GM18870 (cell line): ENCODE measurements around the gene LY6G6F.
"Not testable (repeated sequence)": the region's sequence is repeated elsewhere in the genome, so short reads cannot be mapped to it uniquely, and the experiment has no call there.

Experiments used
- ATAC-seq: cut with Tn5 transposase; IDR thresholded peaks from one replicate; pipeline ENCODE4 v1.9.1; 2021; ENCODE audit warnings: moderate library complexity; ENCODE audit not compliant: unreplicated experiment

LY6G6F gene

DNA sequence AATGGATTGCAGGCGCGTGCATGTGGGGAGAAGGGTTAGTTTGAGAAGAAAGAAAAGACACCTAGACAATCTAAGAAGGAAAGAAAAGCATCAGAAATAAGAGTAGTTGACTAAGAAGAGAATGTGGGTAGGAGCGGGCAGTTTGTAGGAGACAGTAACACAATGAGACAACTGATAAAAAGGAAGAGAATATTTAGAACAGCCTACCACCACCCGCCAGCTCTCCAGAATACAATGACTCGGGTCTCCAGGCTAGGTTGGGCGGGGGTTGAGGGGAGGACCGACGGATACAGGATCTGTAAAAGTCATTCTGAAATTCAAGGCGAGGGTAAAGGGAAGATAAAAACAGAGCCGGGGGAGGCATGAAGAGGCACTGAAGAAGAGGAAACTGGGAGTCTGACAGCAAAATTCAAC, 4.3 kb upstream of the LY6G6F start:
- ATAC-seq: no peak

DNA sequence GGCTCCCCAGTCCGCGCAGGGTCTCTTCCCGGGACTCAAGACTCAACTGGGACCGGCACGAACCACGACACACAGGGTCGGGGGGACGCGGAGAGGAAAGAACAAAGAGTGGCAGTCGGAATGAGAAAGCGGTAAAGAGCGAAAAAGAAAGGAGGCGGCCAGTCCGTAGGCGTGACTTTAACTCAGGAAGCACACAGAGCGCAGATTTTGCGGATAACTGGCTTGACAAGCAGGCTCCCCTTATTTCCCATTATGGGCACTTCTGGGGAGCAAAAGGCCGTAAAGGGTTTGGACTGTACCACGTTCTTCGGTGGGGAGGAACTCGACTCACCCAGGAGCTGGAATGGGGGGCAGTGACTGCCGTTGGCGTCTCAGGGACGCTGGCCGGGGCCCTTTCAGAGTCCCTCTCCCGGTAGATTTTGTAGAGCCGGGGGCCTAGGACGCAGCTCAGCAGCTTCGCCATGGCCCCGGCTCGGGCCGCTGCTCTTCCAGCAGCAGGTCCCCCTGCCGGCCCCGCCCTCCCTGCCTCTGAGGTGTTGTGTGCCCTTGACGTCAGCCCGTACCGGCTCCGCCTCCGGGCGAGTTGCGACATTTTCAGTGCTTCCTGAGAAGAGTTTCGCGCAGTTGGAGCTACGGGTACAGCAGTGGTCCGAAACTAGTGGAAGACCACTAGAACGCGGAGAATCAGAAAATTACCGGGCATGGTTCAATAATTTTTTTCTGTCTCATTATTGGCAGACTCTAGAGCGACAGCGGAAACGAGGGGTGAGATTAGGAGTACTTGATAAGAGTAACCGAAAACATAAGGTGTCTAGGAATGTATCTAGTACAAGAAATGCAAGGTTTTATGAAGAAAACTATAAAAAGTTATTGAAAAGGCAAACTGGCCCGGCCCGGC, 3.6 kb upstream of the LY6G6F start, which contains the start of gene ABHD16A:
TSS of gene ABHD16A (minus strand) at position 506 of the 898 bp plus-strand sequence. CDS start at position 463, 43 bp downstream.
- peak; percentile 64 for ATAC-seq

DNA sequence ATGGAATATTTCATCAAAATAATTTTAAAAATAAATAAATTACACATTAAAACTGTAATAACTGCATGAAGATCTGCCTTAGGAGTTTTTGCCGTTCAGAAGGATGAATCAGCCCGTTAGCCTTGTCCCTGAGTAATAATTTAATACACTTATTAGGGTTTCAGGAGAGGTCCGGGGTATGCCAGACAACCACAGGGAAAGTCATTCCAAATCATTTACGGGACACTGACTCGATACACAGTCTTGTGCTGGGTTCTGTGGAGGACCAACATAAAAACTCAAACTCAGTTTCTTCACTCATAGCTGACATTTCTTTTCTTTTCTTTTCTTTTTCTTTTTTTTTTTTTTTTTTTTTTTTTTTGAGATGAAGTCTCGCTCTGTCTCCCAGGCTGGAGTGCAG, 735 bp upstream of the LY6G6F start:
- no peak for ATAC-seq

DNA sequence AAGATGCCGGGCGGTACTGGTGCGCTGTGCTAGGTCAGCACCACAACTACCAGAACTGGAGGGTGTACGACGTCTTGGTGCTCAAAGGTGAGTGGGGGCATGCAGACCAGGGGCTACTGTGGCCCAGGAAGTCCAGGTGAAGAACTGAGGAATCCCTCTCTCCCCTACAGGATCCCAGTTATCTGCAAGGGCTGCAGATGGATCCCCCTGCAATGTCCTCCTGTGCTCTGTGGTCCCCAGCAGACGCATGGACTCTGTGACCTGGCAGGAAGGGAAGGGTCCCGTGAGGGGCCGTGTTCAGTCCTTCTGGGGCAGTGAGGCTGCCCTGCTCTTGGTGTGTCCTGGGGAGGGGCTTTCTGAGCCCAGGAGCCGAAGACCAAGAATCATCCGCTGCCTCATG, 1.0 kb downstream of the LY6G6F start:
- ATAC-seq: no peak

DNA sequence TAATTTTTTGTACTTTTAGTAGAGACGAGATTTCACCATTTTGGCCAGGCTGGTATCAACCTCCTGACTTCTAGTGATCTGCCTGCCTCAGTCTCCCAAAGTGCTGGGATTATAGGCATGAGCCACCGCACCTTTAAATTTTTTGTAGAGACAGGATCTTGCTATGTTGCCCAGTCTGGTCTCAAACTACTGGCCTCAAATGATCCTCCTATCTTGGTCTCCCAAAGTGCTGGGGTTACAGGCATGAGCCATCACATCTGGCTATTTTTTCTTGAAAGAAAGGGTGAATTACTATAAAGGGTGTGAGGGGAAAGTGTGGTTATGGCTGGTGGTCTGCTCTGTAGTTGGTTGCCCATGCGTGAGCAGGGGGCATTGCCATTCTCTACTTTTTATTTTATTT, 1.6 kb downstream of the LY6G6F start:
- no peak for ATAC-seq

DNA sequence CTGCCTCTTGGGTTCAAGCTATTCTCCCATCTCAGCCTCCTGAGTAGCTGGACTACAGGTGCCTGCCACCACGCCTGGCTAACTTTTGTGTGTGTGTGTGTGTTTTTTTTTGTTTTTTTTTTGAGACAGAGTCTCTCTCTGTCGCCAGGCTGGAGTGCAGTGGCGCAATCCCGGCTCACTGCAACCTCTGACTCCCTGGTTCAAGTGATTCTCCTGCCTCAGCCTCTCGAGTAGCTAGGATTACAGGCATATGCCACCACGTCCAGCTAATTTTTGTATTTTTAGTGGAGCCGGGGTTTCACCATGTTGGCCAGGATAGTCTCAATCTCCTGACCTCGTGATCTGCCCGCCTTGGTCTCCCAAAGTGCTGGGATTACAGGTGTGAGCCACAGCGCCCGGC, 2.5 kb downstream of the LY6G6F start:
- ATAC-seq: not testable (repeated sequence)

DNA sequence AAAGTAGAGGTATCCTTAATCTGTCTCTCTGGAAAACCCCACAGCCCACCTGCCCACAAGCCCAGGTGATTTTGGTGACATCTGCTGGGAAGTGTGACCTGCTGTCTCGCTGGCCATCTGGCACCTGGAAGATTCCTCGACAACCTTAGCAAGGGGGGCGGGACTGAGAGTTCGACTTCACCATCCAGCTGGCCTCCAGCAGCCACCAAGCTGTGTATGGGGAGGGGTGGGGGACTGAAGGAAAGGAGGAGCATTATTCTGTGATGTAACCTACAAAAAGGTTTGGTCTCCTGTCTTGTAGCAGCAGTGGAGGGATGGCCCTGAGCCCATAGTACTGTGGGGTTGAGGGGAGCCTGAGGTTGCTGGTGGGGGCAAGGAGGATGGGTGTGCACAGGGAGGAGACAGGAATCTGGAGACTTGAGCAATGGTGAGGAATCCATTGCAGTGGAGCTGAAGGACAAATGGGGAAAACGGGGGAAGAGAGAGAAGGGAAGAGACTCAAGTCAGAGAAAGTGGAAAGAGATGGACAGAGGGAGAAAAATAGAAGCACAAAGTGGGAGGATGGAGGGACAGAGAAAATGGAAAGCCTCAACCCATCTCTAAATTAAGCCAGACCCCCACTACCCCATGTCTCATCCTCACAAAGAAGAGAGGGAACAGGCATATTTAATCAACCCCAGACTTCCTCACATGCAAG, 4.0 kb downstream of the LY6G6F start:
- no peak for ATAC-seq

DNA sequence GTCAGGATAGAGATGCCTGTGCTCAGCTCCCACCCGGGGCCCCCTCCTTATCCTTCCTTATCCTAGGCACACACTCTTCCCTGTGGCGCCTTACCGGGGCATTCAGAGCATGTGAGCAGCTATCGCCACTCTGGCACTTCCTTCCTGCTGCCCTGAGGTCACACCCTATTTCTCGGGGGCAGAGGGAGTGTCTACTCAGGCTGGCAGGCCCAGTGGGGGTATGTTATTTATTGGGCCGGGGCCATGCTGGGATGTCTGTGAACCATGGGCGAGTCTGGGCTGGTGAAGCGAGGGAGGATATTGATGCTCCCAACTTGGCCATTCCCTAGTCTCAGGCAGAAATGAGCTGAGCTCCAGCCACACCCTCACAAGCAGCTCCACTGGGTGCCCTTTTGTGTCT, 4.6 kb downstream of the LY6G6F start:
- ATAC-seq: no peak

DNA sequence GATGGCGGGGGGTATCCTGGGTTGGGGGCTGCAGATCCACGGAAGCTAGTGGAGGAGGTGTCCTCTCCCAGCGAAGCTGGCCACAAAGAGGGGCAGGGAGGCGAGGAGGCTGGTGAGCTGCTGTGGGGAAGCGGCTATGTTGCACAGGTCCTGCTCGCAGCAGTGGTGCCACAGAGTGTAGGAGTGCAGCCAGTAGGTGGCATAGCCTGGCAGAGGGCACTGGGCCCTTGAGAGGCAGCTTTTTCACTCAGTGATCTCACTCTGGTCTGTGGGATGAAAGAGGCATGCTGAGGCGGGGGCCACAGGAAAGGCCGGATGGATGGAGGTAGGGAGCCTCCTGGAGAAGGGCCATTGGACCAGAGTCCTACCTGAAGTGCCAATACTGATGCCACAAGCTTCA, 5.6 kb downstream of the LY6G6F start:
- no peak for ATAC-seq

DNA sequence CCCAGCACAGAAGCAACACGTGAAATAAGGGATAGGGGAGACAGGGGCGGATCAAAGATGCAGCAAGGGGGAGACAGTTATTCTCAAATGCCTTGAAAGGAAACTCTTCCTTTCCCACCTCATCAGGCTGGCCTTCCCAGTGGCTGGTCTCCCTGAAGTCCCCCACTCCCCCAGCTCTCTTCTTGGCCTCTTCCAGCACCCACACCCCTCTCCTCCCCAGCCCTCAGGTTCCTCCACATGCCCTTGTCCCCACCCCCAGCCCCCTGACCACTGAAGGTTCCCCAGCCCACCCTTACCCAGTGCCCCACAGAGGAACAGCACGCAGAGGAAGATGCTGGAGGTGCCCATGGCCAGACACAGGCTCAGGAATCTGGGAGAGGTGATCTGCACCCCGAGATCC, 6.8 kb downstream of the LY6G6F start:
- ATAC-seq: no peak

DNA sequence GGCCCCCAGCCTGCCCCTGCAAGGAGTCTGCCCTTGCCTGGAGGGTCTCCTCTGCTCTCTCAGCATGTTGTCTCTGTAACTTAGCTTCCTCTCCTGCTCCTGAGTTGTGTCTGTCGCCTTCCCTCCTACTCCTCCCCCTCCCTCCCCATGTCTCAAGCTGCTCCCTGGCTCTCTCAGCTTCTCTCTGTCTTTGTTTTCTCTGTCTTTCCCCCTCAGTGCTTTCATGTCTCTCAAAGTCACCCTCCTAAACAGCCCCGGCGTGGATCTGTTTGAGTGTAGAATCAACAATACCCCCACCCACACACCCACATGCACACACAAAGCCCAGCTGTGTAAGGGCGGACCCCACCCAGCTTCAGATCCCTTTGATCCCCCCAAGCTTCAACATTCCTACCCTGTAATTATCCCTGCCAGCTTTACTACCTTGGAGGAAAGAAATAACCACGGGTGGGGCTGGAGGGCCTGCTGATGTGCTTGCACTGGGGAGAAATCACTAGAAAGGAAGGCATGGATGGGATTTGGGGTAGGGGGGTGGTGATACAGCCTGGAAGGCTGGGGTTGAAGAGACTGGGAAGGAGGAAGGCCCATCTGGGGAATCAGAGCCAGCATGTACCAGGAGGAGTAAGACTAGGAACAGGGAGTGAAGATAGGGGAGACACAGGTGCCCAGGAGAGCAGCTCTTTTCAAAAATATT, 7.5 kb downstream of the LY6G6F start:
- ATAC-seq: no peak

DNA sequence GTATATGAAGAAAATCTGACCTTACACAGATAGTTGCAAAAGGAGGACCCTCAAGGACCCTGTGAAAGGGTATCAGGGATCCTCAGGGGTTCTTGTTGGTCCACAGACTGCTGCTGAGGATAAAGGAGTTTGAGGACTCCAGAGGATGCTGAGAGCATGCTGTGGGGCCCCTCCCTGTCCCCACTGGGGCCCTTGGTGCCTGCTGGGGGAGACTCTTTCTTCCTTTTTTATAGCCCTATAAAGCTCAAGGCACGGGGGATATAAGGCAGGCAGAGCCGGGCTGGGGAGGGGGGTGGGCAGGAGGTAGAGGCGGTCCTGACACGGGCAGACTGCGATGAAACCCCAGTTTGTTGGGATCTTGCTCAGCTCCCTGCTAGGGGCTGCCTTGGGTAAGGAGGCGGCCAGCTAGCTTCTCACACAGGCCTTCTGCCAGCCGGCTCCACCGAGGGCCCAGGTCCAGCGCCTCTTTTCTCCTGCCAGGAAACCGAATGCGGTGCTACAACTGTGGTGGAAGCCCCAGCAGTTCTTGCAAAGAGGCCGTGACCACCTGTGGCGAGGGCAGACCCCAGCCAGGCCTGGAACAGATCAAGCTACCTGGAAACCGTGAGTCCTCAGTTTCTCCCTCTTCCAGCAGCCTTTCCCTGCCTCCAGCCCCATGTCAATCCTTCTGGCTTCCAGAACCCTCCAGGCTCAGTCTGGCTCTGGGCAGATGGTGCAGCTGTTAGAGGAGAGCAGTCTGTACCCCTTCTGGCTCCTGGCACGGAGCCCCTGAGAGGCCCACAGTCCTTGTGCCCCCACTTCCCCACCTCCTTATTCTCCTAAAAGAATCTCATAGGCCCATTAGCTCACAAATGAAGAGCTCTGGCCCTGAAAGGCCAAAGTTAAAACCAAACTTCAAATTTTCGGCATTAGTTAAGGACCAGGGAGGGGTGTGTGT, 8.6 kb downstream of the LY6G6F start, which contains the start of gene LY6G6D:
TSS of gene LY6G6D (plus strand) at position 327 of the 937 bp plus-strand sequence. CDS start at position 335, 8 bp downstream.
- ATAC-seq: no peak

DNA sequence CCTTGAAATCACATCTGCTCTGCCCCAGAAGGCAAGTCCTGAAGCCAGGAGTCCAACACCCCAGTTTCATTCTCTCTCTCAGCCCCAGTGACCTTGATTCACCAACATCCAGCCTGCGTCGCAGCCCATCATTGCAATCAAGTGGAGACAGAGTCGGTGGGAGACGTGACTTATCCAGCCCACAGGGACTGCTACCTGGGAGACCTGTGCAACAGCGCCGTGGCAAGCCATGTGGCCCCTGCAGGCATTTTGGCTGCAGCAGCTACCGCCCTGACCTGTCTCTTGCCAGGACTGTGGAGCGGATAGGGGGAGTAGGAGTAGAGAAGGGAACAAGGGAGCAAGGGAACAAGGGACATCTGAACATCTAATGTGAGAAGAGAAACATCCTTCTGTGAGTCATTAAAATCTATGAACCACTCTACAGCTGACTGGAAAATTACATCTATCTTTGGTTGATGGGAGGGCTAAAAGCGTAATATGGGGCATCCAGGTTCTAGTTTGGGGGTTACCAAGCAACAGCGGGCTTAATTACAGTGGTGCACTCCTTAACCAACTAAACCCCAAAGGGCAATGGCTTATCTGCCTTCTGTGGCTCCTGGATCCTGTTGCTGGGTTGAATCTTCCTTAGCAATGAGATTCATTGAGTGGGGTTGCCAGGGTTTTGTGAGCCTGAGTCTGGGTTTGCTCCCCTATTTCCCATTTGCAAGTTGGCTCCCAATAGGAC, 11.0 kb downstream of the LY6G6F start:
- no peak for ATAC-seq

DNA sequence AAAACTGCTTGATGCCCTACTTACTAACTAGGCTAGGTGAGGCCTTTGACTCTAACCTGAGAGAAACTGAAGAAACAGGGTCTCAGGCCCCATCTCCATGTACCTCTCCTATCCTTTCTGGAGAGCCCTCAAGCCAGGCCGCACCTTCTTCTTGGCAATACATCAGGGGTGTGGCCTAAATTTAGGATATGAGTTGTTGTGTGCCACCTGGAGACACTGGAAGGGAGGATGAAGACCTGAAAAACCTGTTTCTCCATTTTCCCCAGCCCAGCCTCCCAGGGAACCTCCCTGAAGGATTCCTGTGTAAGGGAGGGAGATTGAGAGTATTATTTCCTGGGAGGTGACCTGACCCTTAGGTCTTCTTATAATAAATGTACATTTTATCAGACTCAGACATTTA, 11.6 kb downstream of the LY6G6F start:
- no peak for ATAC-seq

DNA sequence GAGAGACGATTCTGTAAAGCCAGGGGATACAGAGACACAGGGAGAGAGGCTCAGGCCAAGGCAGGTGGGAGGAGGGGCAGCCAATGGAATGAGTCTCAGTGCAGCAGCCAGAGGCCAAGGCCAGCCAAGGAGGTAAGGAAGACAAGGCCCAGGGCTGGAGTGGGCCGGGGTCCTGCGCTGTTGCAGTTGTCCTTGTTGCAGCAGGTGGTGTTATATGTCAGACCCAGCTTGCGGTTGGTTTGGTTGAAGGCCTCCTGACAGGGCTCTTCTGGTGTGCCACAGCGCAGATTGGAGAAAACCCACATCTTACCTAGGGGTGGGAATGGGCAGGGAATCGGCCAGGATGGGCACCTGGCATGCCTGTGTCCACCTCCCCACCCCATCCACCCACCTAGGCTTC, 12.3 kb downstream of the LY6G6F start:
- no peak for ATAC-seq

DNA sequence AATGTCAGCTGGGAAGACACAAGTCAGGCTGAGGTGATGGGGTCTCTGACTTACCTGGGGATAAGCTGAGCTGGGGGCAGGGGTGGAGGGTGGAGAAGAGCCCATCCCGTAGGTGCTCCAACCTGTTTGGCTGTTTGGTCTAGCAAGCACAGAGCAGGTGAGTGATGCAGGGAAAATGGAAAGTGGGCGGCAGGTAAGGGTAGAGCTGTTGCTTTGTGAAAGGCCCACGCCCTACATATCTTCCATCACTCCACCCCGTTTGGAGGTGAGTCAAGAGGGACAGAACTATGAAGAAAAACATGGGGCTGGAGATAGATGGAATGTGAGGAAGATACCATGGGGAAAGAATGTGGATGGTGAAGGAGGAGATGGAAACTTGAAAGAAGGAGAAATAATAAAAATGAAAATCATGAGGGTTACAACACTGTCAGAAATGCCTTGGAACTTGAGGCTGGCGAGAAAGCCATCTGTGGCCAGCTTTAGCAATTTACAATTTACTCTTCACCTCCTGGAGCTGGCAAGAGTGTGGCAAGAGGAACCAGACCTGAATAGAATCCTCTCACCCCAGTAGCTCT, 13.6 kb downstream of the LY6G6F start:
- no peak for ATAC-seq

DNA sequence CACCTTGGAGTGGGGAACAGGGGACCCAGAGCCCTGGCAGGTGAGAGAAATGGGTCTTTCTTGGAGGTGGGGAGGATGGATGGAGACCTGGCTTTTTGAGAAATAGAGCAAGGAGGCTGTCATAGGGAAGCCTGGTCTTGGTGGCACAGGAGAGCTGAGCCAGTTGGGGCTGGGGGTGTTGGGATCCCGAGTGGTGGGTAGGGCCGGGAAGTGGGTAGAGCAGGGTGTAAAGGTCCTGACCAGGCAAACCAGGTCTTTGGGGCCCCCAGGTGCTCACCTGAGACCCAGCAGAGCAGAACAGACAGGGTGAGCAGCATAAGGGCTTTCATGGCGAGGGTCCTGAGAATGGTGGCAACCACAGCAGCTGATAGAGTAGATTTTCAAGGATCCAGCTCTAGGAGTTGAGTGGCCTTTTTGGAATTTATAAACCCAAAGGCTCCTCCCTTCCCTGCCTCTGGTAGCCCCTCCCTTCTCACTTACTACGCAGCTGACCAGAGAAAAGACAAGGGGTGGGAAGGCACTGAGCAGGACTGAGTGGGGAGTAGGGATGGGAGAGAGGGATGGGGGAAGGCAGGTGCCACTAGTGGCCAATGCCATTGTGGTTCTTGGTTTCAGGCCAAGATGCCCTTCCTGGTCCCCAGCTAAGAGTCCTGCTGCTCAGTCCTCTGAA, 14.8 kb downstream of the LY6G6F start, which contains the start of gene LY6G6C:
TSS of gene LY6G6C (minus strand) at position 396 of the 670 bp plus-strand sequence. CDS start at position 329, 67 bp downstream.
- ATAC-seq: no peak

DNA sequence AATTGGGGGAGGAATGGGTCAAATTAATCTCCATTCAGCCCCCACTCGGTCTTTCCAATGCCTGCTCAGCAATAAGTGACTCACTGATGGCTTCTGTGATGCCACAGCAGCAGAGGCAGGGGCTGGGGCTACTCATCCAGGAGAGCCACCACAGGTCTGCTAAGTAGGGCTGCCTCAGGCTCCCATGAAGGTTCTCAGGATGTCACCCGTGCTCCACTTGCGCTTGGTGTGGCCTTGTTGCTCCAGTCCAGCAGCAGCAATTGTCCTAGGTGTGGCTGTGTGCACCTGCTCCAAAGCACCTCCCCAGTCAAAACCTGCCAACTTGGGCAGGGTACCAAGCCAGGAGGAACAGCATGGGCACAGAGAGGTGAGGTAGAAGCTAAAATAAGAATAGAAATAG, 15.5 kb downstream of the LY6G6F start:
- ATAC-seq: no peak
